Measurements from ENCODE around the gene P2RY13. TPM values are rescaled to one million over a fixed set of nuclear protein-coding genes. Genes with fewer than 3 reads are reported as not detected.

P2RY13 gene
- total RNA-seq, 1 experiment from 2014 or later: not detected

DNA sequence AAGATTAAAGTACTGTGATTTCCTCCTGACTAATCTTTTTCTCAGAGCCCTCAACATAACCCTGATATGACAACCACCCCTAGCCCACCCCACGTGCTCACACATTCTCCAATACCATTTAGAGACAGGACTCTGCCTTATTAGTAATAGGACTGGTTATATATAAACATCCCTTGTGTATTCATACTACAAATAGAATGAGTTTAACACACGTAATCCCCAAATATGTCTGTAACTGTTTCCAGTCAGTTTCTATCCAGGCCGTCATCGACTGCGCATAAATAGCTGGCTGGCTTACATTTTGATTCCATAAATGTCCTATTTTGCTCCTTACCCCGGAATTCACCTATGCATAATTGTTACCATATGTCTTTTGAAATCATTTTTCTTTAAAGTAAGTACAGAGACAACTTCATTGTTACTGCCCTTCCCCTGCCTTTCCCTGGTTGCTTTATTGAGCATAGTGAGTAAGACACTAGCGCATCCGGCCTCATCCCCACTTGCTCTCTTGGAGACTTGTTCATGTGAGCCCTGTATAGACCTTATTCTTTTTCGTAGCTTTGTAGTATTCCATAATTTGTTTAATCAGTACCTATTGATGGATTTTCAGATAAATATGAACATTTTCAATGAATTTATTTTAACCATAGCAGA is 47.6 kb downstream of the P2RY13 start:
- H3K36me3 Mint-ChIP-seq: no peaks in the 10 kb centered on the region
- DNase-seq (ENCODE audit: low spot score) (no peak), ATAC-seq (no peak)
- no peak overlapping the region for H3K27ac Mint-ChIP-seq
- H3K4me1 Mint-ChIP-seq: peaks cover 5% of the 10 kb centered on the region
- no peak overlapping the region for H3K4me3 Mint-ChIP-seq
- ChIA-PET POLR2A (interaction anchor here (0.6 kb wide), 1 partner anchor 96 kb away, joined by 3 read pairs; no protein-coding TSS in a partner anchor), CTCF (interaction anchor here (0.7 kb wide), 1 partner anchor 46 kb away, joined by 4 read pairs; no protein-coding TSS in a partner anchor)
- H3K27me3 Mint-ChIP-seq (ENCODE audit: low read depth): no peaks in the 10 kb centered on the region
- no peaks in the 10 kb centered on the region for H3K9me3 Mint-ChIP-seq
- TF ChIP-seq GRHL2 (CRISPR knock-in tag; IDR thresholded peaks at IDR 0.05; ENCODE audit: insufficient replicate concordance, severe bottlenecking) (no peak), GTF2I (CRISPR knock-in tag; conservative IDR thresholded peaks at IDR 0.05) (no peak), ETV6 (CRISPR knock-in tag; IDR thresholded peaks at IDR 0.05) (no peak), SP1 (CRISPR knock-in tag; conservative IDR thresholded peaks at IDR 0.05) (no peak), SMAD4 (CRISPR knock-in tag; IDR thresholded peaks at IDR 0.05) (no peak), RORB (CRISPR knock-in tag; IDR thresholded peaks at IDR 0.05) (no peak), NFYB (CRISPR knock-in tag; conservative IDR thresholded peaks at IDR 0.05; ENCODE audit: low read depth) (no peak), KAT7 (CRISPR knock-in tag; IDR thresholded peaks at IDR 0.05; ENCODE audit: borderline replicate concordance) (no peak), CREM (CRISPR knock-in tag; IDR thresholded peaks at IDR 0.05) (no peak), JUN (CRISPR knock-in tag; IDR thresholded peaks at IDR 0.05) (no peak)
- TF ChIP-seq, protein P1, sequence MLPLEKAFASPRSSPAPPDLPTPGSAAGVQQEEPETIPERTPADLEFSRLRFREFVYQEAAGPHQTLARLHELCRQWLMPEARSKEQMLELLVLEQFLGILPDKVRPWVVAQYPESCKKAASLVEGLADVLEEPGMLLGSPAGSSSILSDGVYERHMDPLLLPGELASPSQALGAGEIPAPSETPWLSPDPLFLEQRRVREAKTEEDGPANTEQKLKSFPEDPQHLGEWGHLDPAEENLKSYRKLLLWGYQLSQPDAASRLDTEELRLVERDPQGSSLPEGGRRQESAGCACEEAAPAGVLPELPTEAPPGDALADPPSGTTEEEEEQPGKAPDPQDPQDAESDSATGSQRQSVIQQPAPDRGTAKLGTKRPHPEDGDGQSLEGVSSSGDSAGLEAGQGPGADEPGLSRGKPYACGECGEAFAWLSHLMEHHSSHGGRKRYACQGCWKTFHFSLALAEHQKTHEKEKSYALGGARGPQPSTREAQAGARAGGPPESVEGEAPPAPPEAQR (CRISPR knock-in tag; IDR thresholded peaks at IDR 0.05): no peak
- TF ChIP-seq, protein P2, sequence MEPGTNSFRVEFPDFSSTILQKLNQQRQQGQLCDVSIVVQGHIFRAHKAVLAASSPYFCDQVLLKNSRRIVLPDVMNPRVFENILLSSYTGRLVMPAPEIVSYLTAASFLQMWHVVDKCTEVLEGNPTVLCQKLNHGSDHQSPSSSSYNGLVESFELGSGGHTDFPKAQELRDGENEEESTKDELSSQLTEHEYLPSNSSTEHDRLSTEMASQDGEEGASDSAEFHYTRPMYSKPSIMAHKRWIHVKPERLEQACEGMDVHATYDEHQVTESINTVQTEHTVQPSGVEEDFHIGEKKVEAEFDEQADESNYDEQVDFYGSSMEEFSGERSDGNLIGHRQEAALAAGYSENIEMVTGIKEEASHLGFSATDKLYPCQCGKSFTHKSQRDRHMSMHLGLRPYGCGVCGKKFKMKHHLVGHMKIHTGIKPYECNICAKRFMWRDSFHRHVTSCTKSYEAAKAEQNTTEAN (CRISPR knock-in tag; IDR thresholded peaks at IDR 0.05): no peak
- TF ChIP-seq, protein P3, sequence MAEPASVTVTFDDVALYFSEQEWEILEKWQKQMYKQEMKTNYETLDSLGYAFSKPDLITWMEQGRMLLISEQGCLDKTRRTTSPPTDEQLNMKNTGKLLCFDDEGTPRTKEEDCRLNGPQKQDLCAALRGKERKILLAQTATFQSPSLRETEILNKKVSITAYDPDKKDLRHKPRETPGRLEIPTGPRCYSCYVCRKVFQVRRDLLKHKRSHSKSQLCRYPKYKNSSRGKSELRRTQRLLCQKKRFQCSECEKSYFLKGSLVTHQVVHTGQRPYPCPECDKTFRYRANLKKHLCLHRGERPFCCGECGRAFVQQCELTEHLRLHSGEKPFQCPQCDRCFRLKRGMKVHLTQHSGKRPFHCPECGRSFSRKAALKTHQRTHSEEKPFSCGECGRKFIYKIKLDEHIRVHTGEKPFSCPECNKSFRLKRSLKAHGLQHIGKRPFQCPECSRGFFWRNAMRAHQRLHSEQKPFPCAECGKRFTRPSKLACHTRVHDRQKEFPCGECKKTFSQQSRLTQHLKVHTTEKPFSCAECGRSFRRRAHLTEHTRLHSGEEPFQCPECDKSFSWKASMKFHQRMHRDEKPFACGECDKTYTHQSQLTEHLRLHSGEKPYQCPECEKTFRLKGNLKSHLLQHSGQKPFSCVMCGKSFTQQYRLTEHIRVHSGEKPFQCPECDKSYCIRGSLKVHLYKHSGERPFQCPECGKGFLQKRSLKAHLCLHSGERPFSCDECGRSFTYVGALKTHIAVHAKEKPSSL (CRISPR knock-in tag; conservative IDR thresholded peaks at IDR 0.05): no peak

DNA sequence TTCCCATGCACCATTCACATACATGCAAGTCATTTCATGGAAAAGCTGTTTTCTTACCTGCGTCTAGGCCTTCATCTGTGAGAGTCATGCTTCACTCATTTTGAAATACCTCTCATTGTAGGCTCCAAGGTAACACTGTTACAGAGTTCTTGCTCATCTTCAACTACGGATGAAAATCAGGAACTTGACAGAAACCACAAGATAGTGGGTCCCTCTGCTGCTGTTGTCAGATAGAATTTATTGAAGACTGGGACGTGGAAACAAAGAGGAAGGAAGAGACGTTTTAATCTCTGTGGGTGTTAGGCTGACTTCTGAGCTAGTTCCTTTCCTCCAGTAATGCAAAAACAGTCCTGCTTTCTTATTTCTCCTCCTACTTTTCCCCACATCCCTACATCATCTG is 51.1 kb downstream of the P2RY13 start, which contains the start of gene P2RY14:
Gene P2RY14 (minus strand): TSS at position 313 of the 400 bp plus-strand sequence. CDS start 64,226 bp downstream, outside the sequence.
- Mint-ChIP-seq H3K36me3 (no peaks in the 10 kb centered on the region), H3K9me3 (no peaks in the 10 kb centered on the region), H3K4me1 (peaks cover 16% of the 10 kb centered on the region), H3K27me3 (ENCODE audit: low read depth) (peaks cover 2% of the 10 kb centered on the region; the same call in 1 of the 2 replicates), H3K4me3 (no peak within 1 kb of the TSS), H3K27ac (no peak within 1 kb of the TSS)
- no peak for DNase-seq (ENCODE audit: low spot score)
- POLR2A ChIA-PET: no interaction called here
- no peak for TF ChIP-seq TP53 (CRISPR knock-in tag; IDR thresholded peaks at IDR 0.05)
- TF ChIP-seq EMX1 (CRISPR knock-in tag; IDR thresholded peaks at IDR 0.05): no peak
- TF ChIP-seq PRDM15 (CRISPR knock-in tag; IDR thresholded peaks at IDR 0.05): no peak
- no peak for TF ChIP-seq E2F4 (CRISPR knock-in tag; IDR thresholded peaks at IDR 0.05; ENCODE audit: borderline replicate concordance, low read depth)
- TF ChIP-seq ZNF138 (CRISPR knock-in tag; conservative IDR thresholded peaks at IDR 0.05): no peak
- no peak for TF ChIP-seq FOXK1 (CRISPR knock-in tag; IDR thresholded peaks at IDR 0.05)
- TF ChIP-seq, protein P4, sequence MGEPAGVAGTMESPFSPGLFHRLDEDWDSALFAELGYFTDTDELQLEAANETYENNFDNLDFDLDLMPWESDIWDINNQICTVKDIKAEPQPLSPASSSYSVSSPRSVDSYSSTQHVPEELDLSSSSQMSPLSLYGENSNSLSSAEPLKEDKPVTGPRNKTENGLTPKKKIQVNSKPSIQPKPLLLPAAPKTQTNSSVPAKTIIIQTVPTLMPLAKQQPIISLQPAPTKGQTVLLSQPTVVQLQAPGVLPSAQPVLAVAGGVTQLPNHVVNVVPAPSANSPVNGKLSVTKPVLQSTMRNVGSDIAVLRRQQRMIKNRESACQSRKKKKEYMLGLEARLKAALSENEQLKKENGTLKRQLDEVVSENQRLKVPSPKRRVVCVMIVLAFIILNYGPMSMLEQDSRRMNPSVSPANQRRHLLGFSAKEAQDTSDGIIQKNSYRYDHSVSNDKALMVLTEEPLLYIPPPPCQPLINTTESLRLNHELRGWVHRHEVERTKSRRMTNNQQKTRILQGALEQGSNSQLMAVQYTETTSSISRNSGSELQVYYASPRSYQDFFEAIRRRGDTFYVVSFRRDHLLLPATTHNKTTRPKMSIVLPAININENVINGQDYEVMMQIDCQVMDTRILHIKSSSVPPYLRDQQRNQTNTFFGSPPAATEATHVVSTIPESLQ (CRISPR knock-in tag; IDR thresholded peaks at IDR 0.05): no peak
- CTCF ChIA-PET: interaction anchor here (1.0 to 1.5 kb wide), 2 partner anchors 48 to 51 kb away, joined by 3 read pairs; no protein-coding TSS in a partner anchor
- no peak for ATAC-seq
